GM23338 (cell line): Measurements from ENCODE around the gene C12orf42. TPM values are rescaled to one million over a fixed set of nuclear protein-coding genes. Genes with fewer than 3 reads are reported as not detected.

Experiments used
- ATAC-seq: fragments of 200-7000 bp; cut with Tn5 transposase; 3 replicates; pipeline ENCODE4 v1.9.1; 2020
- DNase-seq: peaks from one replicate; pipeline ENCODE4 v3.0.0-alpha.2; 2015; ENCODE audit warnings: low spot score
- H2AFZ ChIP-seq: fragments of 200-600 bp; sonication (generic); 2 replicates; pipeline ENCODE4 v1.8.0; 2016; ENCODE audit warnings: antibody characterized with exemption, mild to moderate bottlenecking, moderate library complexity
- H3F3A ChIP-seq: fragments of 200-600 bp; sonication (generic); replicated peaks from 2 replicates; pipeline ENCODE4 v1.8.0; 2017; ENCODE audit warnings: antibody characterized with exemption, mixed run types, low read depth
- H3K27ac ChIP-seq: fragments of 200-600 bp; sonication (generic); 2 replicates; pipeline ENCODE4 v1.6.1; 2016; ENCODE audit warnings: low read depth
- H3K27me3 ChIP-seq: fragments of 200-600 bp; sonication (generic); 2 replicates; pipeline ENCODE4 v1.8.0; 2016; ENCODE audit warnings: mild to moderate bottlenecking, mixed run types, moderate library complexity; ENCODE audit not compliant: insufficient read depth
- H3K36me3 ChIP-seq: fragments of 200-600 bp; sonication (generic); 2 replicates; pipeline ENCODE4 v1.8.0; 2016; ENCODE audit warnings: mild to moderate bottlenecking; ENCODE audit not compliant: insufficient read depth
- H3K4me1 ChIP-seq: fragments of 200-600 bp; sonication (generic); 2 replicates; pipeline ENCODE4 v1.8.0; 2016; ENCODE audit warnings: mild to moderate bottlenecking, moderate library complexity; ENCODE audit not compliant: insufficient read depth
- H3K4me2 ChIP-seq: fragments of 200-600 bp; sonication (generic); 2 replicates; pipeline ENCODE4 v1.7.1; 2017; ENCODE audit warnings: mixed run types
- H3K4me3 ChIP-seq: fragments of 200-600 bp; sonication (generic); 2 replicates; pipeline ENCODE4 v1.6.1; 2016; ENCODE audit warnings: mixed run types
- H3K79me2 ChIP-seq: fragments of 200-600 bp; sonication (generic); replicated peaks from 2 replicates; pipeline ENCODE4 v1.8.0; 2017; ENCODE audit warnings: mild to moderate bottlenecking; ENCODE audit not compliant: insufficient read depth
- H3K9me2 ChIP-seq: fragments of 200-600 bp; sonication (generic); 2 replicates; pipeline ENCODE4 v1.8.0; 2017; ENCODE audit not compliant: insufficient read depth
- H4K20me1 ChIP-seq: fragments of 200-600 bp; sonication (generic); replicated peaks from 2 replicates; pipeline ENCODE4 v1.8.0; 2017; ENCODE audit warnings: mild to moderate bottlenecking; ENCODE audit not compliant: insufficient read depth
- H3K27ac Mint-ChIP-seq: 2 replicates; pipeline ENCODE4 v1.8.0; 2020; ENCODE audit warnings: inconsistent platforms, mild to moderate bottlenecking, moderate library complexity, mixed read lengths
- H3K27me3 Mint-ChIP-seq: 3 replicates; pipeline ENCODE4 v1.8.0; 2022; ENCODE audit warnings: low read depth, mild to moderate bottlenecking, moderate library complexity, mixed read lengths, inconsistent platforms; ENCODE audit not compliant: insufficient read depth, poor library complexity
- H3K36me3 Mint-ChIP-seq: 3 replicates; pipeline ENCODE4 v1.8.0; 2021; ENCODE audit warnings: low read depth, mild to moderate bottlenecking, inconsistent platforms, moderate library complexity, mixed read lengths
- H3K4me1 Mint-ChIP-seq: 3 replicates; pipeline ENCODE4 v1.8.0; 2020; ENCODE audit warnings: mild to moderate bottlenecking, inconsistent platforms, mixed read lengths
- H3K4me3 Mint-ChIP-seq: 3 replicates; pipeline ENCODE4 v1.8.0; 2021; ENCODE audit warnings: moderate library complexity, mild to moderate bottlenecking, inconsistent platforms, mixed read lengths
- H3K9me3 Mint-ChIP-seq: 3 replicates; pipeline ENCODE4 v1.8.0; 2020; ENCODE audit warnings: moderate library complexity, mild to moderate bottlenecking, inconsistent platforms, mixed read lengths
- JUNB ChIP-seq: IDR thresholded peaks from one replicate; pipeline ENCODE4 v1.6.1; 2016; ENCODE audit warnings: antibody characterized with exemption; ENCODE audit not compliant: unreplicated experiment
- NANOG ChIP-seq: IDR thresholded peaks from 2 replicates; pipeline ENCODE4 v1.6.1; 2016; ENCODE audit warnings: antibody characterized with exemption, borderline replicate concordance
- POLR2AphosphoS5 ChIP-seq: IDR thresholded peaks from 2 replicates; pipeline ENCODE4 v1.6.1; 2016; ENCODE audit warnings: antibody characterized with exemption, low read depth
- REST ChIP-seq: IDR thresholded peaks from one replicate; pipeline ENCODE4 v1.6.1; 2018; ENCODE audit warnings: antibody characterized with exemption; ENCODE audit not compliant: unreplicated experiment
- STAT1 ChIP-seq: IDR thresholded peaks from one replicate; pipeline ENCODE4 v1.6.1; 2016; ENCODE audit warnings: antibody characterized with exemption; ENCODE audit not compliant: unreplicated experiment
- polyA plus RNA-seq: library from polyadenylated mRNA; unstranded; fragments of >200 nt; fragmentation: Nextera tagmentation; extraction: Ambion mirVana; gene quantifications from 2 replicates; pipeline ENCODE4 v1.2.1, GENCODE V29; 2016
- total RNA-seq: library from RNA; depleted of rRNA; stranded (reverse); fragments of >200 nt; shearing (Covaris generic); gene quantifications from 2 replicates; pipeline ENCODE4 v1.2.3, GENCODE V29; 2014
- TF ChIP-seq, protein P1 (sequence below): fragments of 250-450 bp; sonication (Bioruptor Pico); IDR thresholded peaks from 2 replicates; pipeline ENCODE4 v1.5.0; 2020; ENCODE audit warnings: mild to moderate bottlenecking, moderate library complexity

C12orf42 gene
- total and polyA plus RNA-seq, 2 experiments from 2014 or later, result 0.45 TPM; not detected in 1

GRCh38 chr12:103468837-103469236, 26.9 kb downstream of the C12orf42 start:
- no peak overlapping the region for H3K4me3 Mint-ChIP-seq
- H3K36me3 Mint-ChIP-seq, result peaks cover 7% of the 10 kb centered on the region; the same call in 2 of the 3 replicates
- peak overlapping the region; percentile 23; the same call in 1 of the 2 replicates for H3K4me2 ChIP-seq
- H3K27me3 Mint-ChIP-seq, result peaks cover 6% of the 10 kb centered on the region
- DNase-seq, result no peak
- no peaks in the 10 kb centered on the region for H3K79me2 ChIP-seq
- H3K9me2 ChIP-seq, result no peaks in the 10 kb centered on the region
- H3K36me3 ChIP-seq, result no peaks in the 10 kb centered on the region
- peak; percentile 59 for ATAC-seq
- no peaks in the 10 kb centered on the region for H3K27me3 ChIP-seq
- H3K4me3 ChIP-seq, result no peak overlapping the region
- H4K20me1 ChIP-seq, result no peaks in the 10 kb centered on the region
- H3K27ac Mint-ChIP-seq, result no peak overlapping the region
- no peaks in the 10 kb centered on the region for H3F3A ChIP-seq
- H3K4me1 Mint-ChIP-seq, result peaks cover 18% of the 10 kb centered on the region
- H3K27ac ChIP-seq, result no peak overlapping the region
- TF ChIP-seq, protein P1, sequence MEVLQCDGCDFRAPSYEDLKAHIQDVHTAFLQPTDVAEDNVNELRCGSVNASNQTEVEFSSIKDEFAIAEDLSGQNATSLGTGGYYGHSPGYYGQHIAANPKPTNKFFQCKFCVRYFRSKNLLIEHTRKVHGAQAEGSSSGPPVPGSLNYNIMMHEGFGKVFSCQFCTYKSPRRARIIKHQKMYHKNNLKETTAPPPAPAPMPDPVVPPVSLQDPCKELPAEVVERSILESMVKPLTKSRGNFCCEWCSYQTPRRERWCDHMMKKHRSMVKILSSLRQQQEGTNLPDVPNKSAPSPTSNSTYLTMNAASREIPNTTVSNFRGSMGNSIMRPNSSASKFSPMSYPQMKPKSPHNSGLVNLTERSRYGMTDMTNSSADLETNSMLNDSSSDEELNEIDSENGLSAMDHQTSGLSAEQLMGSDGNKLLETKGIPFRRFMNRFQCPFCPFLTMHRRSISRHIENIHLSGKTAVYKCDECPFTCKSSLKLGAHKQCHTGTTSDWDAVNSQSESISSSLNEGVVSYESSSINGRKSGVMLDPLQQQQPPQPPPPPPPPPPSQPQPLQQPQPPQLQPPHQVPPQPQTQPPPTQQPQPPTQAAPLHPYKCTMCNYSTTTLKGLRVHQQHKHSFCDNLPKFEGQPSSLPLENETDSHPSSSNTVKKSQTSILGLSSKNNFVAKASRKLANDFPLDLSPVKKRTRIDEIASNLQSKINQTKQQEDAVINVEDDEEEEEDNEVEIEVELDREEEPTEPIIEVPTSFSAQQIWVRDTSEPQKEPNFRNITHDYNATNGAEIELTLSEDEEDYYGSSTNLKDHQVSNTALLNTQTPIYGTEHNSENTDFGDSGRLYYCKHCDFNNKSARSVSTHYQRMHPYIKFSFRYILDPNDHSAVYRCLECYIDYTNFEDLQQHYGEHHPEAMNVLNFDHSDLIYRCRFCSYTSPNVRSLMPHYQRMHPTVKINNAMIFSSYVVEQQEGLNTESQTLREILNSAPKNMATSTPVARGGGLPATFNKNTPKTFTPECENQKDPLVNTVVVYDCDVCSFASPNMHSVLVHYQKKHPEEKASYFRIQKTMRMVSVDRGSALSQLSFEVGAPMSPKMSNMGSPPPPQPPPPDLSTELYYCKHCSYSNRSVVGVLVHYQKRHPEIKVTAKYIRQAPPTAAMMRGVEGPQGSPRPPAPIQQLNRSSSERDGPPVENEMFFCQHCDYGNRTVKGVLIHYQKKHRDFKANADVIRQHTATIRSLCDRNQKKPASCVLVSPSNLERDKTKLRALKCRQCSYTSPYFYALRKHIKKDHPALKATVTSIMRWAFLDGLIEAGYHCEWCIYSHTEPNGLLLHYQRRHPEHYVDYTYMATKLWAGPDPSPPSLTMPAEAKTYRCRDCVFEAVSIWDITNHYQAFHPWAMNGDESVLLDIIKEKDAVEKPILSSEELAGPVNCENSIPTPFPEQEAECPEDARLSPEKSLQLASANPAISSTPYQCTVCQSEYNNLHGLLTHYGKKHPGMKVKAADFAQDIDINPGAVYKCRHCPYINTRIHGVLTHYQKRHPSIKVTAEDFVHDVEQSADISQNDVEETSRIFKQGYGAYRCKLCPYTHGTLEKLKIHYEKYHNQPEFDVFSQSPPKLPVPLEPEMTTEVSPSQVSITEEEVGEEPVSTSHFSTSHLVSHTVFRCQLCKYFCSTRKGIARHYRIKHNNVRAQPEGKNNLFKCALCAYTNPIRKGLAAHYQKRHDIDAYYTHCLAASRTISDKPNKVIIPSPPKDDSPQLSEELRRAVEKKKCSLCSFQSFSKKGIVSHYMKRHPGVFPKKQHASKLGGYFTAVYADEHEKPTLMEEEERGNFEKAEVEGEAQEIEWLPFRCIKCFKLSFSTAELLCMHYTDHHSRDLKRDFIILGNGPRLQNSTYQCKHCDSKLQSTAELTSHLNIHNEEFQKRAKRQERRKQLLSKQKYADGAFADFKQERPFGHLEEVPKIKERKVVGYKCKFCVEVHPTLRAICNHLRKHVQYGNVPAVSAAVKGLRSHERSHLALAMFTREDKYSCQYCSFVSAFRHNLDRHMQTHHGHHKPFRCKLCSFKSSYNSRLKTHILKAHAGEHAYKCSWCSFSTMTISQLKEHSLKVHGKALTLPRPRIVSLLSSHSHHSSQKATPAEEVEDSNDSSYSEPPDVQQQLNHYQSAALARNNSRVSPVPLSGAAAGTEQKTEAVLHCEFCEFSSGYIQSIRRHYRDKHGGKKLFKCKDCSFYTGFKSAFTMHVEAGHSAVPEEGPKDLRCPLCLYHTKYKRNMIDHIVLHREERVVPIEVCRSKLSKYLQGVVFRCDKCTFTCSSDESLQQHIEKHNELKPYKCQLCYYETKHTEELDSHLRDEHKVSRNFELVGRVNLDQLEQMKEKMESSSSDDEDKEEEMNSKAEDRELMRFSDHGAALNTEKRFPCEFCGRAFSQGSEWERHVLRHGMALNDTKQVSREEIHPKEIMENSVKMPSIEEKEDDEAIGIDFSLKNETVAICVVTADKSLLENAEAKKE (CRISPR knock-in tag), result no peak
- 0 out of 2 replicates have a peak, but pooled peaks have one; percentile 35 for TF ChIP-seq NANOG
- TF ChIP-seq POLR2AphosphoS5, result no peak
- H2AFZ ChIP-seq, result peak overlapping the region; percentile 5; the same call in 1 of the 2 replicates
- H3K9me3 Mint-ChIP-seq, result peaks cover 15% of the 10 kb centered on the region
- peaks cover 18% of the 10 kb centered on the region for H3K4me1 ChIP-seq

- Histone ChIP-seq H3K4me2 (no peak overlapping the region), H3K9me2 (no peaks in the 10 kb centered on the region), H3K36me3 (no peaks in the 10 kb centered on the region), H3F3A (no peaks in the 10 kb centered on the region), H3K79me2 (no peaks in the 10 kb centered on the region), H3K4me1 (peaks cover 3% of the 10 kb centered on the region), H3K27ac (no peak overlapping the region), H3K27me3 (no peaks in the 10 kb centered on the region), H3K4me3 (no peak overlapping the region), H4K20me1 (no peaks in the 10 kb centered on the region), H2AFZ (no peak overlapping the region)
- Mint-ChIP-seq H3K9me3 (peaks cover 15% of the 10 kb centered on the region), H3K4me3 (no peak overlapping the region), H3K4me1 (peaks cover 5% of the 10 kb centered on the region; the same call in 2 of the 3 replicates), H3K36me3 (peaks cover 7% of the 10 kb centered on the region; the same call in 2 of the 3 replicates), H3K27ac (no peak overlapping the region), H3K27me3 (peaks cover 3% of the 10 kb centered on the region)
- no peak for ATAC-seq
- TF ChIP-seq JUNB, result no peak
- TF ChIP-seq REST, result no peak
- TF ChIP-seq STAT1, result no peak
- DNase-seq, result no peak
Measured at GRCh38 chr12:103462675-103463074, 33.1 kb downstream of the C12orf42 start.
